T follicular helper cell (primary cell): ENCODE results near the gene KMT2E.

Source experiments
- DNase-seq: peaks from one replicate; pipeline ENCODE4 v3.0.0-alpha.2; 2020; ENCODE audit warnings: low read depth

Gene KMT2E

DNA sequence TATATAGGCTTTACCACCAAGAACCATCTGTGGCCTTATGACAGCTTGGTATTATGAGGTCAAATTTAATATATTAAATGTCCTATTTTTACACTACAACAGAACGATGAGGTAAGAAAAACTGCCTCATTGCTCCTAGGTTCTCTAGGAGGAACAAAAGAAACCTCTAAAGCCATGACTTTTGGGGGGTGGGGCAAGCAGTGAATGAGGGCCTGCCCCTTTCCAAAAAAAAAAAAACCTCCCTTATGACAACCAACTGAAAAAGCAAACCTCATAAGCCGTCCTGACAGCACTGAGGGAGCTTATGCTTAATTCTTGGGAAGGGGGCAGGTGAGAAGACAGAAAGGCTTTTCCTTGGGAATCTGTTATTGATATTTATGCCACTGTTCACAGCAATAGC is 116.6 kb downstream of the KMT2E start:
- DNase-seq = no peak

DNA sequence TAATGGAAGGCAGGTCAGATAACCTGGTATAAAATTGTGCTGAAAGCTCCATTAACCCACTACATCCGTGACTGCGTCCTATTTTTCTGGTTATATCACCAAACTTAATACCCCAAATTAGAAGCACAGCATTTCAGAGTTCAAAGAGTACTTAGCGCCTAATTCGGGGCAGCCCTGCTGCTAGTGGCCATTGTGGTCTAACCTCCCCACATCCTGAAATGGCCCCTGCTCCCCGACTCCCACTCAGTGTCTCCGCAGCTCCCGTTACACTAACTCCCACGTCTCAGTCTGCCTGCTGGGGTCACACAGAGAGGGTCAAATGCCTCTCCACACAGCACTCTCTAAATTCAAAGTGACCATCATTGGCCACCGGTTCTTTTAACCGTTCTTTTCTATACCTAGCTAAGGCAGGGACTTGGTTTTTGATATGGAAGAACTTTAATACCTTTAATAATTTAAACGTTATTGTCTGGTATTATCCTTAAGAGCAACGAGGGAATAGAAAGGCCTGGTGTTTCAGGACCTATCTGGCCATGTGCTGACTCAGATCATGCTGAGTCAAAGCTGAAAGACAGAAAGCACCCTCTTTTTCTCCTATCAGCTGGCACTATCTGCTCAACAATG is 117.1 kb downstream of the KMT2E start:
- no peak for DNase-seq

DNA sequence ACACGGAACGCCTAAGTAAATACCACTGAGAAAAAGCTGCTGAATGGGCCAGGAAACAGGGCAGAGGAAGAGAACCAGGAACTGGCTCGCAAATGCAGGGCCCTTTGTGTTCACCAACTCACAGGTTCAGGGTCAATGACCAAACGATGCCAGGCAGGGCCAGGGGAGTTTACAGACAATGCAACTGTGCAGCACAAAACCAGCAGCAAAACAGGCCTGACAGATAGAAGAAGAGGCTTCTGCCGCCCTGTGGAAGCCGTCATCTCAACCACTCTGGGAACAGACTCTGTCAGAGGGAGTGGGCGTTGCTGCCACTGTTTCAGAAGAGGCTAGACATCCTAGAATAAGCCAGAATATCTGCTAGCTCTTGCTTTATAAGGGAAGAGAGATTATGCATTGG is 117.9 kb downstream of the KMT2E start:
- DNase-seq = no peak

DNA sequence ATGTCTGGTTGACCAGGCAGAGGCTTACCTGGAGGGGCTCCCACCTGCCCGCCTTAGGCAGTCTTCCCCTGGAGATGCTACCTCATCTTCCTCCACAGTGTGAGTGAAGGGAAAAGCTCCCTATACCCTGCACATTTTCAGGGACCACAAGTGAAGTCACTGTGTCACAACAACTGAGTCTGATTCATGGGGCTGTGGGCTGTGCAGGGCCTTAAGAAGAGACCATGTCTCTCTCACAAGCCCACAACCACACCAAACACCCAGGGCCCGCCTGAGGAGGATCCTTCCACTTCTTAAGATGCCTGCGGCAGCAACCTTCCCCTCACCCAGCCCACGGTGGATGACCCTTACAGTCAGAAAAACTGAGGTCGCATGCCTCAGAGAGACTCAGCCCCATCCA is 118.3 kb downstream of the KMT2E start:
- no peak for DNase-seq

DNA sequence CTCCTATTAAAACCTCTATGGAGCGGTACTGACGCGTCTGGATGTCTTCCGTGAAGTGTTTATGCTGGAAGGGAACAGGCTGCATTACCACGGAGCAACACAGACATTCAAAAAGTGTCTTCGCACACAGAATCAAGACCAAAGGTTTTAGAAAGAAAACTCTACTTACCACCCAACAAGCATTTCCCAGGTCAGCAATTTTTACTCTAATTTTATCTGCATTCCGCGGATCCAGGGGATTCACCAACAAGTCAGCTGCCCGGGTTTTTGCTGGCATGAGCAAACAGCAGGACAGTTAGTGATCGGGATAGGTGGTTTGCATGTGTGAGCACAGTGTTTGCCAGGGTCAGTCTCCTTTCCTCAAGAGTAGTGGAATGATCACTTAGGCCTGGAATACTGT is 118.8 kb downstream of the KMT2E start:
- no peak for DNase-seq

DNA sequence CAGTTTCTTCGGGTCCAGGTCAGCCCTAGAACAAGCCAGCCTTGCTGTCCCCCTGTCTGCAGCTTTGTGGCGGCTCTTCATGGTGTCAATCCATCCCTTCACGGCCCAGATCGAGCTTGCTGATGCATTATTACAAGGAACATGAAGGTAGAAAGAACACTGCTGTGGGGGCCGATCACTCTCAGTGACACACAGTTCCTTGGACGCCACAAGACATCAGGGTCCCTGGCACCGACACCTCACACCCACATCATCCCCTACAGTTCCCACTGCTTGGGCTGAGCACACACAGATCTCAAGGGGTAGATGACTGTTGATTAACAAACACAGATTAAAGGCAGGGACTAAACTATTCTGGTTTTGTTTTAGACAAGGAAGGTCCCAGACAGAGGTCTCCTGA is 119.4 kb downstream of the KMT2E start:
- no peak for DNase-seq

DNA sequence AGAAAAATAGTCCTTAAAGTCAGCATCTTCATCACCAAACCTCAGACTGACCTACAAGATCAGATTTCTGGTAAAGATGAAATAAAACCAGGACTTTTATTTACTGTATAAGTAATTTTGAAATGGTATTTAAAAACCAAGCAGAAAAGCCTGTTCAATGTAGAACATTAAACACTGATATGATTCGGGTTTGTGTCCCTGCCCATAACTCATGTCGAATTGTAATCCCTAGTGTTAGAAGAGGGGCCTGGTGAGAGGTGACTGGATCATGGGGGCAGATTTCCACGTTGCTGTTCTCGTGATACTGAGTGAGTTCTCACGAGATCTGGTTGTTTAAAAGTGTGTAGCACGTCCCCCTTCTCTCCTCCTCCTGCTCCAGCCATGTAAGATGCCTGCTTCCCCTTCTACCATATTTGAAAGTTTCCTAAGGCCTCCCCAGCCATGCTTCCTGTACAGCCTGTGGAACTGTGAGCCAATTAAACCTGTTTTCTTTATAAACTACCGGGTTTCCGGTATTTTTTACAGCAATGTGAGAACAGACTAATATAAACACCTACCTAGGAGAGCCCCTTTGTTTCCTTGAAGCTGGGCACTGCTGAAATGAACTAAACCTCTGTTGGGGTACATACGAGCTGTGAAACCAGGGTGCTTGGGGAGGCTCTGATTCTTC is 120.1 kb downstream of the KMT2E start:
- no peak for DNase-seq

DNA sequence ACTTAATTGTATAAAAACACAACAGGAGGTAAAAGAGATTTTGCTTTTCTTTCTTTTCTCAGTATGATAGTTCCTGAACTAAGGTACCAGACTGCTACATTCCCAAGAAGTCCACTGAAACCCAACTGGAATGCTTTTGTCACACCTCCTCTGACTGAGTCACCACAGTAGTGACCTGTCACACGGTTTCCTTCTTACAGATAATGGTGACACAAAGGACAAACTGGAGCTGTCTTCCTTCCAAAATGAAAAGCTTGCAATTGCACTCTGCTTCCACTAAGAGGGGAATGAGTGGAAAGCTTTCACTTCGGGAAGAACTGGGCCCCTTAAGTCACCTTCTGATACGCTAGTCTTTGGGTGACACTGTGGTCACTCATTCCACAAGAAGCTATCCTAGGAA is 122.2 kb downstream of the KMT2E start:
- DNase-seq = no peak

DNA sequence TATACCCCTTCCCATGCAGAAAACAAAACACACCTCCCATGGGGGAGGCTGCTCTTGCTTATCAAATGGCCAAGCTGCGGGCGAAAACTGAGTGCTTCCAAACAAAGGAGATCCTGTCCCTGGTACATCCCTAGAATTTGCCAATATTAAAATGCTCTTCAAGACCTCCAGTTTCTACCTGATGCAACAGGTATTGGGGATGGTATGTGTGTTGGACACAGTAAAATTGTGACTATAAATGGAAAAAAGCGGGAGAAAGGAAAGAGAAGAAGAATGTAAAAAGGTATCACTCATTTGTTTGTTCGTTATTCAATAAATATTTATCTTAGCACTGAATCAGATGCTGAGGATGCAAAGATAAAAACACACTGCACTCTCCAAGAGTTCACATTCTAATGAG is 123.9 kb downstream of the KMT2E start:
- no peak for DNase-seq

DNA sequence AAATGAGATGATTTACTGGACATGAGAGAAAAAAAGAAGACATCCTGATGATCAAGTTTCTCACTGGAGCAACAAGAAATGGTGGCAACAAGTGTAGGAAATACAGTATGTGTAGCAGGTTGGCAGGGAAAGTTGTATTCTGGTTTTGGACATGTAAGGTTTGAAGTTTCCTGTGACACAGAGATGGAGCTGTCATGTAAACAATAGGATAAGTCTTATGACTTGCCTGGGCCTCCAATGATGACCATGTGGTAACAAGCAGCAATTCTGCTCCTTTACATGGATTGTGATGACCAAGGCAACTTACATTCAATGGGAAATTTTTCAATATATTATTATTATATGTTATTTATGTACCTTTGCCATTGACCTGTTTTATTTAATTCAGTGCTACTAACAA is 125.4 kb downstream of the KMT2E start:
- DNase-seq = no peak

DNA sequence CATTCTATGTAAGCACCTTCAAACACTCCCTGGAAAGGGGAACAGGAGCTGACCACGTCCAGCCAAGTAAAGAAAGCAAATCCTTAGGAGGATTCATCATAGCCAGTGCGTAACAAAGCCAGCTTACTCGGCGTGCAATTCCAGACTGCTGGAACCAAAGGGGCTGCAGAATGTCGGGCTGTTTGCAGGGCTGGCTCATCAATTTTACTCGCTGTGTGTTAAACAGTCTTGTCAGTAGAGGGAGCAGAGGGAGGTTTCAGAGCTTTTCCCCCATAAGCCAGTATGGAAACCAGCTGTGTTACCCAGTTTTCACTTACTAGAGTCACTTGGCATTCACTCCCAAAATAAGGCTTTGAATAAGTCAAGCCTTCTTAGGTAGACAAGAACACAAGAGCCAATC is 127.1 kb downstream of the KMT2E start:
- DNase-seq = no peak

DNA sequence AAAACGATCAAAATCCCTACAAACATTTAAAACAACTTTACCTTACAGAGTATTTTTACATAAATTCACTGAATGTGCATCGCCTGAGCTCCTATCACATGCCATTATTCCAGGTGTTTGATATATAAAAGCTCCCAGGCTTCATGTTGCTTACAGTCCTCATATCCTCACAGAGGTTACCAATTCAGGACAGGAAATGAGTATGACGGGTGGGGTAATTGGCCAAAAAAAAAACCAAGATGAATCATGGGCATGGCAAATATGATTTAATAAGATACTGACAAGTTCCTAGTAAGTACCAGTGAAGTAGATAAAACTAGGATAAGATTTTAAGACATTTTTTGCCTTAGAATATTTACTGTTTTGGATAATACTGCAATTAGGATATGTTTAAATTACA is 135.8 kb downstream of the KMT2E start:
- DNase-seq = no peak

DNA sequence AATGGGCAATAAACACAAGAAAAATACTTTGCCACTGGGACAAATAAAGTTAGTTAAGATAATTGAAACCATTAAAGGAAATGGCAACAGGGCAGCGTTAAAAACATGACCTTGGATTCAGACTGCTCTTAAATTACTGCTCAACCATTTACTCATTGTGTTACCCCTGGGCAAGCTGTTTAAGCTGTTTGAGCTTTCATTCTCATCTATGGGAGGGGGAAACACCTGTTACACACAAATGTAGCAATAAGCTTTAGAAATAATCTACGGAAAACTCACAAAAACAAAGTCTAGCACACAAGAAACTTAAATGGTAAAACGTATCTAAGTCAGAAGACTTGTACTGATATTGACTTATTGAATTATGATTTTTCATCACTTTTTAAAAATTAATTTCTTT is 137.1 kb downstream of the KMT2E start:
- no peak for DNase-seq

DNA sequence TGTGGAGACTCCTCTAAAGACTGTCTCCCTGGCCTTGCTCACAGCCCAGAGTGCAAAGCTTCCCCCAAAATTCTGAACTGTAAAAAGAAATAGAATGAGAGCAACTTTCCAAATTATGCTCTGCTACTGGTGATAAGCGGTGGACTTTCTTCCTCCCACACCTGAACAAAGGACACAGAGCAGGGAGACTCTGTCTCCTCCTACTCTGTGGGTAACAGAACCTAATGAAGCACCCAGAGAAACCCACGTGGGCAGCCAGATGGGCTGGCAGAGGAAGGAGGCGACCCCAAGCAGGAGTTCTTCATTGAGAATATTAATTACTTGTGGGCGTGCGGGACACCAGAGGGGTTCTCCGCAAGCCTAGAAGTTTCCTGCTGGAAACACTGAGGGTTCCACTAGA is 139.5 kb downstream of the KMT2E start:
- DNase-seq = no peak

DNA sequence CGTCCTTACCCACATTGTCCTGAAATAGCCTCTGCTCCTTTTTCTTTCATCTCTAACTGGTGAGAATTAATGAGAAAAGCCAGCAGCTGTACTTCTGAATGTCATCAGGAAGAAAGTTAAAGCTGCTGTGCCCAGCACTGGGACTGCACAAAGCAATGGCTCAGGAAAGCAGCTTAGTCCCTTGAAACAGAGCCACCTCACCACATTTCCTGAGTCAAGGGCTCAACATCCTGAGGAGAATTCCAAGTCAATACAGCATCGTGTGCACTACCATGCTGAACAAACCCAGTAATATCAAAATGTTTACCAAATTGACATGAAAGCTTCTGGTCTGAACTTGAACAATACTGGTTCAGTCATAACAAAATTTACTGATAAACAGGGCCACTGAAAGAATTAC is 140.1 kb downstream of the KMT2E start:
- no peak for DNase-seq

DNA sequence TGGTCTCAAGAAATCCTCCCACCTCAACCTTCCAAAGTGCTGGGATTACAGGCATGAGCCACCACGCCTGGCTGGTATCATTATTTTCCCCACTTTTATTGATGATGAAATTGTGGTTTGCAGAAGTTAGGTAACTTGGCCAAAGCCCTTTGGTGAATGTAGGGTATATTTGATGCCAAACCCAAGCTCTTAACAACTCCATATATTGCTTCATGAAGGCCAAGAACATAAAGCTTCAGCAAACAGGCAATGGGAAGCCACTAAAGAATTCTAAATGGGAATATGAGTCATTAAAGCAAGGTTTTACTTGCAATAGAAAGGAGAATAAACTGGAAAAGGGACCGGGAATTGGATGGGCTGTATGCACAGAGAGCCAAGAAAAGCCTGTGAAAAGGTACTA is 142.7 kb downstream of the KMT2E start:
- no peak for DNase-seq

DNA sequence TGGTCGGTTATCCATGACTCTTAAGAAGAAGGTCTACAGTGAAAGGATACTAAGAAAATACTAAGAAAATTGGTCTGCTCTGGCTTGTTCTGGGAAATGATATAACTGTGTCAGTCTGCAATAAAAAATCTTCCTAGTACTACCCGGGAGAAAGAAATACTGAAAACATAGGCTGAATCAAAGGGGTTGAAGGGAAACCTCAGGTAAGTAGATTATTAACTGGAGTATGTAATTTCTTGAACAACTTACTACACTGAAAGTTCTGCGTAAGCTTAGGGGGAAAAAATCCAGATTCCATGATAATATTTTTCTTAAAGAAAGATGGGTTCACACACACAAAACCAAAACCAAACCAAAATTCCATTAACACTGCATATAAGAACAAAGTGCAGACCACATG is 143.3 kb downstream of the KMT2E start:
- DNase-seq = no peak

DNA sequence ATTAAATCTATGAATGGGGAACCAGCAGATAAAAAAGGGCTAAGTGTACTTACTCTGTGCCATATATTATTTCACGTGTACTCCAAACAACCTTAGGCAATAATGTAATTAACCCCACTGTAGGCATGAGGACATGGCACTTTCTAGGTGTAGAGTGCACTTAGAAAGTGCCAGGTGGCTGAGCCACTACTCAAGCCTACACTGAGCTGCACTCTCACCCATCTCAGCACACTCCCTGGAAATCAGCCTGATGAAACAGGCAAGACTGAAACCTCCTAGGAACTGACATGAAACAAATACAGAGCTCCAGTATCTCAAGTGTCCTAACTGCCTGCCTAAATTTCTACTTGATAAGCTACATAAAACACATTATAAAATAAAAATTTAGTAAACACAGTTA is 147.4 kb downstream of the KMT2E start:
- DNase-seq = no peak
